ENCODE measurements around the gene SMOC2.

Gene SMOC2

GRCh38 chr6:168611691-168612090 is 170.7 kb downstream of the SMOC2 start:
- Histone ChIP-seq H3K4me1 (ENCODE audit: low read length) (no peaks in the 10 kb centered on the region), H2AFZ (ENCODE audit: low read depth, low read length) (no peak overlapping the region), H3K27me3 (ENCODE audit: low read depth, low read length) (no peaks in the 10 kb centered on the region), H3K9ac (ENCODE audit: low read length) (no peak overlapping the region), H3K79me2 (ENCODE audit: low read length) (no peaks in the 10 kb centered on the region), H4K20me1 (ENCODE audit: insufficient read depth, low read length) (no peaks in the 10 kb centered on the region), H3K27ac (ENCODE audit: low read length) (no peak overlapping the region), H3K4me2 (ENCODE audit: low read length) (no peak overlapping the region), H3K36me3 (replicated peaks; ENCODE audit: low read depth, low read length) (no peaks in the 10 kb centered on the region), H3K9me3 (ENCODE audit: insufficient read depth, low read length) (no peaks in the 10 kb centered on the region), H3K4me3 (ENCODE audit: low read length) (no peak overlapping the region)
- TF ChIP-seq CTCF (IDR thresholded peaks at IDR 0.05; ENCODE audit: low read depth, low read length): no peak
- TF ChIP-seq EZH2phosphoT487 (IDR thresholded peaks at IDR 0.05; ENCODE audit: low read depth): no peak

GRCh38 chr6:168612586-168612985 is 171.6 kb downstream of the SMOC2 start:
- no peak overlapping the region for H3K9ac ChIP-seq (ENCODE audit: low read length)
- H3K27me3 ChIP-seq (ENCODE audit: low read depth, low read length): no peaks in the 10 kb centered on the region
- H4K20me1 ChIP-seq (ENCODE audit: insufficient read depth, low read length): no peaks in the 10 kb centered on the region
- no peak overlapping the region for H3K27ac ChIP-seq (ENCODE audit: low read length)
- no peaks in the 10 kb centered on the region for H3K4me1 ChIP-seq (ENCODE audit: low read length)
- no peak overlapping the region for H3K4me2 ChIP-seq (ENCODE audit: low read length)
- H2AFZ ChIP-seq (ENCODE audit: low read depth, low read length): no peak overlapping the region
- H3K36me3 ChIP-seq (replicated peaks; ENCODE audit: low read depth, low read length): no peaks in the 10 kb centered on the region
- no peak overlapping the region for H3K4me3 ChIP-seq (ENCODE audit: low read length)
- TF ChIP-seq EZH2phosphoT487 (IDR thresholded peaks at IDR 0.05; ENCODE audit: low read depth) (no peak), CTCF (IDR thresholded peaks at IDR 0.05; ENCODE audit: low read depth, low read length) (no peak)
- H3K9me3 ChIP-seq (ENCODE audit: insufficient read depth, low read length): no peaks in the 10 kb centered on the region
- no peaks in the 10 kb centered on the region for H3K79me2 ChIP-seq (ENCODE audit: low read length)

- Histone ChIP-seq H3K9me3 (ENCODE audit: insufficient read depth, low read length) (no peaks in the 10 kb centered on the region), H3K4me1 (ENCODE audit: low read length) (no peaks in the 10 kb centered on the region), H3K27me3 (ENCODE audit: low read depth, low read length) (no peaks in the 10 kb centered on the region), H3K9ac (ENCODE audit: low read length) (no peak overlapping the region), H3K4me2 (ENCODE audit: low read length) (no peak overlapping the region), H3K4me3 (ENCODE audit: low read length) (no peak overlapping the region), H2AFZ (ENCODE audit: low read depth, low read length) (no peak overlapping the region), H3K27ac (ENCODE audit: low read length) (no peak overlapping the region), H4K20me1 (ENCODE audit: insufficient read depth, low read length) (no peaks in the 10 kb centered on the region), H3K36me3 (replicated peaks; ENCODE audit: low read depth, low read length) (no peaks in the 10 kb centered on the region), H3K79me2 (ENCODE audit: low read length) (no peaks in the 10 kb centered on the region)
- TF ChIP-seq CTCF (IDR thresholded peaks at IDR 0.05; ENCODE audit: low read depth, low read length): no peak
- no peak for TF ChIP-seq EZH2phosphoT487 (IDR thresholded peaks at IDR 0.05; ENCODE audit: low read depth)
These were observed 174.9 kb downstream of the SMOC2 start for GRCh38 chr6:168615837-168616236.

- TF ChIP-seq CTCF (IDR thresholded peaks at IDR 0.05; ENCODE audit: low read depth, low read length): no peak
- TF ChIP-seq EZH2phosphoT487 (IDR thresholded peaks at IDR 0.05; ENCODE audit: low read depth): no peak
- no peak overlapping the region for H3K4me3 ChIP-seq (ENCODE audit: low read length)
- no peak overlapping the region for H3K9ac ChIP-seq (ENCODE audit: low read length)
- 0 out of 2 replicates have a peak, but pooled peaks cover 3% of the 10 kb centered on the region for H3K9me3 ChIP-seq (ENCODE audit: insufficient read depth, low read length)
- H3K36me3 ChIP-seq (replicated peaks; ENCODE audit: low read depth, low read length): no peaks in the 10 kb centered on the region
- H3K4me2 ChIP-seq (ENCODE audit: low read length): no peak overlapping the region
- no peak overlapping the region for H2AFZ ChIP-seq (ENCODE audit: low read depth, low read length)
- H3K27ac ChIP-seq (ENCODE audit: low read length): no peak overlapping the region
- H3K27me3 ChIP-seq (ENCODE audit: low read depth, low read length): no peaks in the 10 kb centered on the region
- H3K79me2 ChIP-seq (ENCODE audit: low read length): no peaks in the 10 kb centered on the region
- no peaks in the 10 kb centered on the region for H3K4me1 ChIP-seq (ENCODE audit: low read length)
- no peaks in the 10 kb centered on the region for H4K20me1 ChIP-seq (ENCODE audit: insufficient read depth, low read length)
These were observed 176.1 kb downstream of the SMOC2 start for GRCh38 chr6:168616816-168617765.

All from OCI-LY3 (cell line).